ENCODE measurements around the gene LCAT.
"Not testable (repeated sequence)": the region's sequence is repeated elsewhere in the genome, so short reads cannot be mapped to it uniquely, and the experiment has no call there.

Gene LCAT

GRCh38 chr16:67917852-67918236 is 26.1 kb downstream of the LCAT start:
- Mint-ChIP-seq H3K36me3 (ENCODE audit: insufficient read depth) (peaks cover 4% of the 10 kb centered on the region), H3K27ac (ENCODE audit: low read depth) (peak overlapping the region; percentile 60), H3K4me1 (peaks cover 32% of the 10 kb centered on the region), H3K27me3 (no peaks in the 10 kb centered on the region), H3K4me3 (no peak overlapping the region), H3K9me3 (no peaks in the 10 kb centered on the region)
- no peak for ATAC-seq (replicated peaks; ENCODE audit: extremely low read depth, poor library complexity, severe bottlenecking)
- no peak for DNase-seq (ENCODE audit: low spot score in 2 of 2)

DNA sequence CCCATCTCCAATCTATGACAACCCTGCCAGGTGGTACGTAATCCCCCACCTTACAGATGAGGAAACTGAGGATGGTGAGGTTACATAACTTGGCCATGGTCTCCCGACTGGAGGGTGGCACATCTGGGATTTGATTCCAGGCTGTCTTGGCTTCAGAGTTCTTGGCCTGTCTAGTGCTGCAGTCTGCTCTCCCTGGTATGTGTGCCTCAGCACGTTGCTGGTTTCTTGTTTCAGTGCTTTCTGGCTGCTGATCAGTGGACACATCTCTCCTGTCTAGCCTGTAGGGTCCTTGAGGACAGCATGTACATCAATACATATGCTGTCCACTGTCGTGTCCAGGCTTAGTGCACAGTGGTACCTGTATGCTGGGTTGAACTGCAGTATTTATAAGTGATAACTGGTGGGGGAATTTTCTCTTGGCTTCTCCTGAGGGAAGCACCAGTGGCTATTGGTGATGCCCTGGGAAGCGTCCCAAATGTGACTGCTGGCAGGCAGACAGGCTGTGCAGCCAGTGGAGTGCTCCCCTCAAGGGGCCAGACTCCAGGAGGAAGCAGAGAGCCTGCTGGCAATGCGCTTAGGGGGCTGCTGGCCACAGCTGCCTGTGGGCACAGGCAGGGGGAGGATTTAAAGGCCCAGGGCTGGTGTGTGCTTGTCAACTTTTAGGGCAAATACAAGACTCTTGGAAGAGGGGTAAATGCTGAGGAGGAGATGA is 26.6 kb downstream of the LCAT start:
- ATAC-seq (replicated peaks; ENCODE audit: extremely low read depth, poor library complexity, severe bottlenecking) (no peak), DNase-seq (ENCODE audit: low spot score in 2 of 2) (no peak)
- H3K4me3 Mint-ChIP-seq, result no peak overlapping the region
- H3K9me3 Mint-ChIP-seq, result no peaks in the 10 kb centered on the region
- peaks cover 32% of the 10 kb centered on the region for H3K4me1 Mint-ChIP-seq
- H3K27ac Mint-ChIP-seq (ENCODE audit: low read depth), result peak overlapping the region; percentile 60
- H3K27me3 Mint-ChIP-seq, result no peaks in the 10 kb centered on the region
- H3K36me3 Mint-ChIP-seq (ENCODE audit: insufficient read depth), result peaks cover 4% of the 10 kb centered on the region

- Mint-ChIP-seq H3K9me3 (no peaks in the 10 kb centered on the region), H3K4me3 (no peak overlapping the region), H3K27me3 (no peaks in the 10 kb centered on the region), H3K4me1 (peaks cover 32% of the 10 kb centered on the region), H3K36me3 (ENCODE audit: insufficient read depth) (peaks cover 4% of the 10 kb centered on the region), H3K27ac (ENCODE audit: low read depth) (peak overlapping the region; percentile 71)
- ATAC-seq (replicated peaks; ENCODE audit: extremely low read depth, poor library complexity, severe bottlenecking) (no peak), DNase-seq (ENCODE audit: low spot score in 2 of 2) (no peak)
Observed at GRCh38 chr16:67915831-67916723, 27.8 kb downstream of the LCAT start.

GRCh38 chr16:67915496-67915769 is 28.5 kb downstream of the LCAT start:
- H3K27ac Mint-ChIP-seq (ENCODE audit: low read depth); H3K27me3 Mint-ChIP-seq; ATAC-seq (replicated peaks; ENCODE audit: extremely low read depth, poor library complexity, severe bottlenecking); DNase-seq (ENCODE audit: low spot score in 2 of 2); H3K4me3 Mint-ChIP-seq; H3K36me3 Mint-ChIP-seq (ENCODE audit: insufficient read depth); H3K9me3 Mint-ChIP-seq: not testable (repeated sequence)
- H3K4me1 Mint-ChIP-seq, result peaks cover 32% of the 10 kb centered on the region

GRCh38 chr16:67914758-67915495 is 29.0 kb downstream of the LCAT start:
- ATAC-seq (replicated peaks; ENCODE audit: extremely low read depth, poor library complexity, severe bottlenecking) (no peak), DNase-seq (ENCODE audit: low spot score in 2 of 2) (no peak)
- no peaks in the 10 kb centered on the region for H3K9me3 Mint-ChIP-seq
- H3K27me3 Mint-ChIP-seq, result no peaks in the 10 kb centered on the region
- H3K36me3 Mint-ChIP-seq (ENCODE audit: insufficient read depth), result peaks cover 4% of the 10 kb centered on the region
- peaks cover 32% of the 10 kb centered on the region for H3K4me1 Mint-ChIP-seq
- no peak overlapping the region for H3K27ac Mint-ChIP-seq (ENCODE audit: low read depth)
- H3K4me3 Mint-ChIP-seq, result no peak overlapping the region

DNA sequence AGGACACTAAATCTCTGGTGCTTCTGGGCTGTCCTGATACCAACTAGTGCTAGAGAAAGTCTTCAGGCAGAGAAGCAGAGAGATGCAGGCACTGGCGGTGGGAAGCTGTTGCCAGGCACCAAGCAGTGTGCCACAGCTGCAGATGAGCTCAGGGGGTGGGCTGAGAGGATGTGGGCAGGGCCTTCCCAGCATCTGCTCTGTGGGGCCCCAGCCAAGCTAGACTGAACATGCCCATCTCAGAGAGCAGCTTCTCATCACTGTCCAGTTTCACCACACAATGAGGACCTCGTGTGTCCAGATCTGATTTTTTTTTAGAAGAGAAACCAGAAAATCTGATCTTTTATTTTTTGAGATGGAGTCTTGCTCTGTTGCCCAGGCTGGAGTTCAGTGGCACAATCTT is 33.8 kb downstream of the LCAT start:
- Mint-ChIP-seq H3K27me3 (no peaks in the 10 kb centered on the region), H3K36me3 (ENCODE audit: insufficient read depth) (peaks cover 7% of the 10 kb centered on the region), H3K9me3 (no peaks in the 10 kb centered on the region), H3K4me1 (peaks cover 20% of the 10 kb centered on the region), H3K4me3 (no peak overlapping the region), H3K27ac (ENCODE audit: low read depth) (peak overlapping the region; percentile 16)
- no peak for ATAC-seq (replicated peaks; ENCODE audit: extremely low read depth, poor library complexity, severe bottlenecking)
- DNase-seq (ENCODE audit: low spot score in 2 of 2), result no peak

GRCh38 chr16:67909056-67909742 is 34.7 kb downstream of the LCAT start:
- no peak overlapping the region for H3K4me3 Mint-ChIP-seq

GRCh38 chr16:67907397-67908180 is 36.3 kb downstream of the LCAT start:
- no peak for DNase-seq (ENCODE audit: low spot score in 2 of 2)
- H3K9me3 Mint-ChIP-seq, result no peaks in the 10 kb centered on the region
- peak overlapping the region; percentile 20 for H3K27ac Mint-ChIP-seq (ENCODE audit: low read depth)
- peaks cover 11% of the 10 kb centered on the region for H3K36me3 Mint-ChIP-seq (ENCODE audit: insufficient read depth)
- H3K4me3 Mint-ChIP-seq, result no peak overlapping the region
- H3K27me3 Mint-ChIP-seq, result no peaks in the 10 kb centered on the region
- ATAC-seq (replicated peaks; ENCODE audit: extremely low read depth, poor library complexity, severe bottlenecking), result no peak
- peaks cover 23% of the 10 kb centered on the region for H3K4me1 Mint-ChIP-seq

More at GRCh38 chr16:67909056-67909742, 34.7 kb downstream of the LCAT start:
- Mint-ChIP-seq H3K4me1 (peaks cover 18% of the 10 kb centered on the region), H3K9me3 (no peaks in the 10 kb centered on the region), H3K27me3 (no peaks in the 10 kb centered on the region), H3K27ac (ENCODE audit: low read depth) (peak overlapping the region; percentile 16), H3K36me3 (ENCODE audit: insufficient read depth) (peaks cover 7% of the 10 kb centered on the region)
- ATAC-seq (replicated peaks; ENCODE audit: extremely low read depth, poor library complexity, severe bottlenecking), result no peak
- DNase-seq (ENCODE audit: low spot score in 2 of 2), result no peak

- peaks cover 29% of the 10 kb centered on the region for H3K4me1 Mint-ChIP-seq
- H3K27me3 Mint-ChIP-seq, result no peaks in the 10 kb centered on the region
- no peak overlapping the region for H3K4me3 Mint-ChIP-seq
- H3K36me3 Mint-ChIP-seq (ENCODE audit: insufficient read depth), result peaks cover 16% of the 10 kb centered on the region
- ATAC-seq (replicated peaks; ENCODE audit: extremely low read depth, poor library complexity, severe bottlenecking) (no peak), DNase-seq (ENCODE audit: low spot score in 2 of 2) (no peak)
- no peak overlapping the region for H3K27ac Mint-ChIP-seq (ENCODE audit: low read depth)
- no peaks in the 10 kb centered on the region for H3K9me3 Mint-ChIP-seq
Observed at GRCh38 chr16:67902831-67903230, 41.1 kb downstream of the LCAT start.

DNA sequence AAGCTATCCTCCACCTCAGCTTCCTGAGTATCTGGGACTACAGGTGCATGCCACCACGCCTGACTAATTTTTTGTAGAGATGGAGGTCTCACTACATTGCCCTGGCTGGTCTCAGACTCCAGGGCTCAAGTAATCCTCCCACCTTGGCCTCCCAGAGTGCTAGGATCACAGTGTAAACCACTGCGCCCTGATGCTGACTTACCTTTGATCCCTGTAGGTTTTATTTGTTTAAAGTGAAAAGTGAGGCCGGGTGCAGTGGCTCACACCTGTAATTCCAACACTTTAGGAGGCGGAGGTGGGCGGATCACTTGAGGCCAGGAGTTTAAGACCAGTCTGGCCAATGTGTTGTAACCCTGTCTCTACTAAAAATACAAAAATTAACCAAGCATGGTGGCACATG is 42.2 kb downstream of the LCAT start:
- Mint-ChIP-seq H3K4me1 (peaks cover 33% of the 10 kb centered on the region), H3K9me3 (no peaks in the 10 kb centered on the region), H3K36me3 (ENCODE audit: insufficient read depth) (peaks cover 16% of the 10 kb centered on the region), H3K4me3 (no peak overlapping the region), H3K27me3 (no peaks in the 10 kb centered on the region), H3K27ac (ENCODE audit: low read depth) (no peak overlapping the region)
- ATAC-seq (replicated peaks; ENCODE audit: extremely low read depth, poor library complexity, severe bottlenecking), result no peak
- DNase-seq (ENCODE audit: low spot score in 2 of 2), result no peak

DNA sequence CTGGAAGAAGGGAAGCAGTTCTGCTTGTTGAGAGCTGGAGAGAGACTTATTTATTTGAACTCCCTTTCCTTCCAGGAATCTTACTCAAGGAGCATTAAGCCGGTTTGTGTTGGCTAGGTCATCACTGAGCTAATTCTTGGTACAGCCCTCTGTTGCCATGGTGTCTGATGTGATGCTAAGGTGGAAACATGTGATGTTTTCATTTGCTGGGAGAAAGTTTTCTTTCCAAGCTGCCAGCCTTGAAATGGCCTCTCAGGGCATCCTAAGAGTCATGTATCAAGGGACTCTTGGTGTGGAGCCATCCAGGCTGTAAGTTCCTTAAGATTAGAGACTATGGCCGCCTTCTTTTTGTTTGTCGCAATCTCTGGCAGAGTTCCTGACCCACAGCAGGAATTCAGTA is 46.7 kb downstream of the LCAT start:
- Mint-ChIP-seq H3K4me3 (no peak overlapping the region), H3K4me1 (peaks cover 40% of the 10 kb centered on the region), H3K36me3 (ENCODE audit: insufficient read depth) (peaks cover 15% of the 10 kb centered on the region), H3K27me3 (no peaks in the 10 kb centered on the region), H3K9me3 (no peaks in the 10 kb centered on the region), H3K27ac (ENCODE audit: low read depth) (peak overlapping the region; percentile 44)
- DNase-seq (ENCODE audit: low spot score in 2 of 2), result no peak
- no peak for ATAC-seq (replicated peaks; ENCODE audit: extremely low read depth, poor library complexity, severe bottlenecking)
